CD4-positive, alpha-beta T cell treated with Interleukin-17A for 4 hours (primary cell): ENCODE results near the gene COL24A1.
"Not testable (repeated sequence)": the region's sequence is repeated elsewhere in the genome, so short reads cannot be mapped to it uniquely, and the experiment has no call there.

ENCODE experiments used
- DNase-seq: peaks from one replicate; pipeline ENCODE4 v3.0.0-alpha.2; 2020; ENCODE audit warnings: mixed read lengths

The COL24A1 gene

DNA sequence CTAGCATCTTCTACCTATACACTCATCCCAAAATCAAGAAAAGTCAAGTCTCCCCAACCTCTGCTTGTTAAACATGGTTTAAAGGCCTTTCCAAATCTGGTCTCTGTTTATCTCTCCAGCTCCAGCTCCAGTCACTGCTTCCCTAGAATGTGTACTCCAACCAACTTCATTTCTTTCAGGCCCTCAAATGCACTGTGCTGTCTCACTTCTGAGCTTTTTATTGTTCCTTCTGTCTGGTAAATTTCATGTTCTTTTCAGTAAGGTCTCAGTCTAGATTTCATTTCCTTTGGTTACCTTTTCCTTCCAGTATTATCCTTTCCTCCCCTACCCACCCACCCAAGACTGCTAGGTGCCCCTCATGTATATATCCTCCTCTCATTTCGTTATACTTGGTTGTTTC is 3.7 kb downstream of the COL24A1 start:
- no peak for DNase-seq

DNA sequence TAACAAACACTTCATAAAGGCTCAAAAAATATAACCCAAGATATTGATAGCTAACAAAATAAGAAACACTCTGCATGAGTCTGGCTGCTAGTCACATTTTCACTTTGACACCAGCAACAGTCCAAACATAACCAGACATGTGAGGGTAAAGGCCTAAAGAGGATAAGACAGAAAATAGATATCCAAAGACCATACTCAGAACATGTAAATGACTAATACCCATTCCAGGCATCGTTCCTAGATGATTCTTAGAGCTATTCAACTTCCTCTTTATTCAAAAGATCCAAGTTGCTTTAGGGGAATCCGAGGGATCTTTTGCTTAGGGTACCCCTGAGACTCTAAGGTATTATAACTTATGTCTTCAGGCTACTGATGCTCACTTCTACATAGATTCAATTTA is 5.1 kb downstream of the COL24A1 start:
- no peak for DNase-seq

GRCh38 chr1:86150553-86151055 is 6.0 kb downstream of the COL24A1 start:
- no peak for DNase-seq

DNA sequence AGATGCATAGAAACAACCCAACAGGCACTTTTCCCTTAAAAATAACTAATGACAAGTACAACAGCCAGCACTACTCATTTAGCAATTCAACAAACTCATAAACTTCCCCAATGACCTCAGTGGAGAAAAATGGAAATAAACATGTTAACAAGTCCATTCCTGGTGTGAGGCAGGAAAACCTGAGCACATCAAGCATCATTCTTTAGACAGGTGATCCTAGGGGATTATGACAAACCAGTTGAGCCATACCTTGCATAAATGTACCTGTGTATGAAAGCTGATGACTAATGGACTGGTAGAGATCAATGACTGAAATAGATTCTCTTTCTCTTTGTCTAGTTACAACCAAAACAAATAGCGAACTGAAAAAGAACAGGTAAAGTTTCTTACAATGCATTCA is 7.0 kb downstream of the COL24A1 start:
- DNase-seq = no peak

- DNase-seq = no peak
Measured at GRCh38 chr1:86147755-86148154, 8.8 kb downstream of the COL24A1 start.

DNA sequence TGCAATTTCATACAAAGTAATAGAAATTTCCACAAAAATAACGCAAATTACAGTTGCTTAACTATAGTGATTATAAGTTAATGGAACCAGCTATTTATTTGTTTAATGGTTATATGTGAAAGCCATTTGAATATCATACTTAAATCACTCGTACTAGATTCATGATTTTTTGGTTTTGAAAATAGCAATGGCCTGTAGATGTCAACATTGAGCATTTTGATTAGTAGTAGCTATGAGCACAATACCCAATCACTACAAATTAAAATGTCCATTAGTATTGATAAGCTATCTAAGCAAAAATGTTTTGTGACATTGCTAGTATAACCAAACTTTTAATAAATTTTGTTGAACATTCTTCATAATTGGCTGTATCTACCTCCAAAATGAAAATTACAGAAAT is 10.0 kb downstream of the COL24A1 start:
- DNase-seq = no peak

- DNase-seq = no peak
Measured at GRCh38 chr1:86140281-86140880, 16.2 kb downstream of the COL24A1 start.

DNA sequence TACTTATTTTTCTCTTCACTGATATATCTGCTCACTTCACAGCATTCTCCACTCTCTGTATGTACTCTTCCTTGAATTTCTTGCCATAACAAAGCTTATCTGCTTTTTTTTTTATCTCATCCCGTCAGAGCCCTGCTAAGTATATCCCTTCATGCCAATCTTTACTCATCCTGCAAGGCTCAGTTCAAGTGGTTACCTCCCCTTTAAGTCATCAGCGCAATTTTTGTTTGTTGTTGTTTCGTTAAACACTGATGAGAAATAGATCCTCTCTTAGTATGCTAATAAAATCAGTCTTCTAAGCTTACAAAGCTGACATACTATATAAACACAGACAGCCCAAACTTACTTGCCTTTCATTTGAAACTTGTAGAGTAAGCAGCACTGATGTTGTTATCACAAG is 17.8 kb downstream of the COL24A1 start:
- DNase-seq = no peak

DNA sequence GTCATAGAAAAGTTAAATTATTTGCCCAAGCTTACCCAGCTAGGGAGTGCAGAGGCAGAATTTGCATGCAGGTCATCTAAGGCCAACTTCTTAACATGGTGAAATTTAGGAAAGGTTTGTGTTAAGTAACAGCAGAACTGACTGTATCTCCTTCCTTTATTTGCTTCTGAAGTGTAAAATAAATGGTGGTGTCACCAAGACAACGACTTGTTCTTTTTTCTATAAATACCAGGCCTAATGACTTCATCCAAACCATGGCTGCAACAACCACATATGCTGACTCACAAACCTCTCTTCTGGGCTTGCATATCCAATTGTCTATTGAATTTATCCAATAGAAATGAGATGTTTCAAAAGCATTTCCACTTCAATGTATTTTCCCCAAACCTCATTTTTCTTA is 19.1 kb downstream of the COL24A1 start:
- DNase-seq = no peak

DNA sequence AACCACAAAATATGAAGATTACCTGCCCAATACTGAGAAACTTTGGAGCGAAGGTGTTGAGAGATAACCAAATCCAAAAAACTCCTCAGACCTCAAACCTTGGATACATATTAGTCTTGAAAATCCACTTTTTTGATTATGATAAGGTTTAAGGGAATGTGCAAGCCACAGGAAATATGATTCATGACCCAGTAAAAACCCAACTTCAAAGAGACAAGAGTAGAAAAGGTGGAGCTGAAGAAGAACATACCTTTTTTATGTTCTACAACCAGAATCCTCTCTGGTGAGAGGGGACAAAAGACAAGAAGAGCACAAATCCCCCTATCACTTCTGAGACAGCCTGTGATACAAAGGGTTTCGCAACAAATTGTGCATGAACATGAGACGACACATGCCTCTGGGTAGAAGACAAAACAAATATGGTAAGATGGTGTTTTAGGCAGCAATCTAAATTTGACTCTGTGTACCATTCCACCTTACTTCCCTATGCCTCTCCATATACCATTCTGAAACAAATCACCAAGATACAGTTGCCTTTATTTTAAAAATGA is 37.3 kb downstream of the COL24A1 start:
- DNase-seq = no peak

- no peak for DNase-seq
Measured at GRCh38 chr1:86114816-86115400, 41.7 kb downstream of the COL24A1 start.

DNA sequence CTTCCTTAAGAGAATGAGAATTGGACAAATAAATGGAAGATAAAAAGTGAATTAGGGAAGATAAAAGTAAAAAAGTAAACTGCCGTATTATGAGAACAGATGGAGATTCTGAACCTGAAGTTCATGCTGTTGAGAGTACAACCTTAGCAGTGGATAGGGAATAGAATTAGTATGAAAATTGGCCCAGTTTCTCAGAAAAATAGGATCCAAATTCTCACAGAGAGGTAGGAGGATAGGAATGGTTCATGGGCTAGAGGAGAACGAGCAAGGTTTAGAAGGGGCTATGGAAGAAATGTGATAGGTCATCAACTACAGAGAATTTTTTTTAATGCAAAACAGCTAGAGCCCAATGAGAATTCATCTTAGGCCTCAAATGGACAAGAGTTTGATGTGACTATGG is 42.3 kb downstream of the COL24A1 start:
- DNase-seq = no peak

DNA sequence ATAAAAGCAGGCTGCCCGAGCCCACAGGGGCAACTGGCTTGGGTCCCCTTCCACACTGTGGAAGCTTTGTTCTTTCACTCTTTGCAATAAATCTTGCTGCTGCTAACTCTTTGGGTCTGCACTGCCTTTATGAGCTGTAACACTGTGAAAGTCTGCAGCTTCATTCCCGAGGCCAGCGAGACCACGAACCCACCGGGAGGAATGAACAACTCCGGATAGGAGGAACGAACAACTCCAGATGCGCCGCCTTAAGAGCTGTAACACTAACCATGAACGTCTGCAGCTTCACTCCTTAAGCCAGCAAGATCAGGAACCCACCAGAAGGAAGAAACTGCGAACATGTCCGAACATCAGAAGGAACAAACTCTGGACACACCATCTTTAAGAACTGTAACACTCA is 45.0 kb downstream of the COL24A1 start:
- DNase-seq = not testable (repeated sequence)

DNA sequence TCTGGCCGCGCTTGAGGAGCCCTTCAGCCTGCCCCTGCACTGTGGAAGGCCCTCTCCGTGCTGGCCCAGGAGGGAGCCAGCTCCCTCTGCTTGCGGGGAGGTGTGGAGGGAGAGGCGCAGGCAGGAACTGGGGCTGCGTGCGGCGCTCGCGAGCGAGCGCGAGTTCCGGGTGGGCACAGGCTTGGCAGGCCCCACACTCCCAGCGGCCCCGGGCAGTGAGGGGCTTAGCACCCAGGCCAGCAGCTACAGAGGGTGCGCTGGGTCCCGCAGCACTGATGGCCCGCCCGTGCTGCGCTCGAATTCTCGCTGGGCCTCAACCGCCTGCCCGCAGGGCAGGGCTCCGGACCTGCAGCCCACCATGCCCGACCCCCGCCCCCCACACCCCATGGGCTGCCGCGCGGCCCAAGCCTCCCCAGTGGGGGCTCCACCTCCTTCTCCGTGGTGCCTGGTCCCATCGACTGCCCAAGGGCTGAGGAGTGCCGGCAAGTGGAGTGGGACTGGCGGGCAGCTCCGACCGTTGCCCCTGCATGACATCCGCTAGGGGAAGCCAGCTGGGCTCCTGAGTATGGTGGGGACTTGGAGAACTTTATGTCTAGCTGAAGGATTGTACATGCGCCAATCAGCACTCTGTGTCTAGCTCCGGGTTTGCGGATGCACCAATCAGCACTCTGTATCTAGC is 46.0 kb downstream of the COL24A1 start:
- DNase-seq = no peak

- no peak for DNase-seq
Measured at GRCh38 chr1:86105533-86105866, 51.1 kb downstream of the COL24A1 start.

- DNase-seq = no peak
Measured at GRCh38 chr1:86104606-86105532, 51.7 kb downstream of the COL24A1 start.

DNA sequence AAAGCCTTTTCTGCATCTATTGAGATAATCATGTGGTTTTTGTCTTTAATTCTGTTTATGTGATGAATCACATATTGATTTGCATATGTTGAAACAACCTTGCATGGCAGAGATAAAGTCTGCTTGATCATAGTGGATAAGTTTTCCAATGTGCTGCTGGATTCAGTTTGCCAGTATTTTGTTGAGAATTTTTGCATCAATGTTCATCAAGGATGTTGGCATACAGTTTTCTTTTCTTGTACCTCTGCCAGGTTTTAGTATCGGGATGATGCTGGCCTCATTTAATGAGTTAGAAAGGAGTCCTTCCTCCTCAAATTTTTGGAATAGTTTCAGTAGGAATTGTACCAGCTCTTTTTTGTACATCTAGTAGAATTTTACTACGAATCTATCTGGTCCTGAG is 55.0 kb downstream of the COL24A1 start:
- DNase-seq = no peak

DNA sequence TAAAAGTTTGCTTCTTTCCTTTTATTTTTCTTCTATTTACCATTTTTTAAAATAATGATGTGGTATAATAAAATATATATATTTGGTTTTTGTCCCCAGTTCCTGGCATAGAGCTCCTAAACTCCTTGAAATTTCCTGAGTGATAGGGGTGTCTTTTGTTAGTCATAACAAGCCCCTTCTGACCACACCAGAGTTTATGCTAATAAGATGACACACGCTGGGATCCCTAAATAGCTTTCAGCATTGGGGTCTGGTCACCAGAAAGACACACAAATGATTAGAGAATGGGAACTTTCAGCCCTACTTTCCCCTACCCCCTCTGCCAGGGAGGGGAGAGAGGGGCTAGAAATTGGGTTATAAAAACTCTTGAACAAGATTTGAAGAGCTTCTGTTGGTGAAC is 56.2 kb downstream of the COL24A1 start:
- DNase-seq = no peak

GRCh38 chr1:86089765-86090164 is 66.8 kb downstream of the COL24A1 start:
- DNase-seq = no peak

- DNase-seq = no peak
Measured at GRCh38 chr1:86085741-86086409, 70.7 kb downstream of the COL24A1 start.

DNA sequence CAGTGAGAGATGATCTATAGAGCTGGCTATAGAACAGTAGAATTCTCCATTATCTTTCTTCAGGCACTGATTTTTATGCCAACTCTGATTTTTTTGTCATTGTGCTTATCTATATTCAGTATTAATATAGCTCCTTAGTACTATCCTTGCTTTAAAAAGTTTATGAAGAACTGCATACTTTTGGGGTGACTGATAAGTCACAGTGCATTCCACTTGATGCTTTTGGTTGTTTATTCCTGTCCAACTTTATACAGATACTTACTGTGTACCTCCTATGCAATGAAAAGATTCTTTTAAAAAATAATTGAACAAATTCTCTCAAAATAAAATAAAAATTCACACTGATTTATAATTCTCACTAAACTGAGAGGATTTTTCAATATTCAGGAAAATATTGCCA is 71.6 kb downstream of the COL24A1 start:
- no peak for DNase-seq

- DNase-seq = no peak
Measured at GRCh38 chr1:86082183-86082582, 74.4 kb downstream of the COL24A1 start.

GRCh38 chr1:86072474-86072873 is 84.1 kb downstream of the COL24A1 start:
- DNase-seq = not testable (repeated sequence)
